ENCODE measurements around the gene HS1BP3.

The HS1BP3 gene

GRCh38 chr2:20580690-20581437, 70.0 kb downstream of the HS1BP3 start:
- no peak for TF ChIP-seq EP300 (IDR thresholded peaks at IDR 0.05; ENCODE audit: borderline replicate concordance)
- TF ChIP-seq TAF1 (IDR thresholded peaks at IDR 0.05; ENCODE audit: low read depth), result no peak
- TF ChIP-seq EGR1 (IDR thresholded peaks at IDR 0.05), result no peak

DNA sequence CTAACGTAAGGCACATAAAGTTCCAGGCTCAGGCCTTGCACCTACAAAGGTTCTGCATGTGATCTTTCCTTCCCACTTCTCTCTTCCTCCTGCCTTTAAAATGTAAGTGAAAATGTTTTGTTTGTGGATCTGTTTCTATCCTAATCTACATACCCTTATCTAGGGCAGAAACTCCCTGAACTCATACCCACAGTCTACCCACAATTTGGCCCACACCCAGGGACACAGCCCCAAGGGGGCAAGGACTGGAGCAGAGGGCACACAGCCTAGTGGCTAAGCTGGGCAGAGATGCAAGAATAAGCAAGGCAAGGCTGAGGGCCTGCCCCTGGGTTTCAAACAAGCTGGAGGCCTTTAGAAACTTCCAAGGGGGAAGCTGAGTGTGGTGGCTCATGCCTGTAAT, 71.0 kb downstream of the HS1BP3 start:
- no peak for TF ChIP-seq TEAD4 (IDR thresholded peaks at IDR 0.05)
- TF ChIP-seq YY1 (IDR thresholded peaks at IDR 0.05; ENCODE audit: low read depth), result no peak
- TF ChIP-seq EGR1 (IDR thresholded peaks at IDR 0.05), result no peak

GRCh38 chr2:20578895-20579825, 71.7 kb downstream of the HS1BP3 start:
- TF ChIP-seq RAD21 (IDR thresholded peaks at IDR 0.05; ENCODE audit: low read depth) (no peak), YY1 (IDR thresholded peaks at IDR 0.05; ENCODE audit: low read depth) (no peak), CEBPB (IDR thresholded peaks at IDR 0.05) (no peak), NFIC (IDR thresholded peaks at IDR 0.05) (no peak; the same call in none of the 2 replicates), EGR1 (IDR thresholded peaks at IDR 0.05) (no peak), CREB1 (IDR thresholded peaks at IDR 0.05; ENCODE audit: low read depth) (no peak), EP300 (IDR thresholded peaks at IDR 0.05; ENCODE audit: borderline replicate concordance) (peak; percentile 70), USF1 (IDR thresholded peaks at IDR 0.05) (no peak), TEAD4 (IDR thresholded peaks at IDR 0.05) (peak; percentile 63), ZBTB7A (IDR thresholded peaks at IDR 0.05; ENCODE audit: low read depth) (0 out of 2 replicates have a peak, but pooled peaks have one; percentile 26), FOXM1 (IDR thresholded peaks at IDR 0.05; ENCODE audit: borderline replicate concordance, low read depth) (no peak; the same call in 1 of the 2 replicates), TCF12 (IDR thresholded peaks at IDR 0.05; ENCODE audit: low read depth) (peak; percentile 50; the same call in 1 of the 2 replicates), REST (IDR thresholded peaks at IDR 0.05; ENCODE audit: low read depth) (no peak)
- TF ChIP-seq, protein P1, sequence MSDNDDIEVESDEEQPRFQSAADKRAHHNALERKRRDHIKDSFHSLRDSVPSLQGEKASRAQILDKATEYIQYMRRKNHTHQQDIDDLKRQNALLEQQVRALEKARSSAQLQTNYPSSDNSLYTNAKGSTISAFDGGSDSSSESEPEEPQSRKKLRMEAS (IDR thresholded peaks at IDR 0.05), result peak; percentile 67

GRCh38 chr2:20578266-20578894, 72.5 kb downstream of the HS1BP3 start:
- TF ChIP-seq YY1 (IDR thresholded peaks at IDR 0.05; ENCODE audit: low read depth), result no peak
- TF ChIP-seq ZBTB7A (IDR thresholded peaks at IDR 0.05; ENCODE audit: low read depth), result no peak
- TF ChIP-seq TEAD4 (IDR thresholded peaks at IDR 0.05), result no peak
- TF ChIP-seq TAF1 (IDR thresholded peaks at IDR 0.05; ENCODE audit: low read depth), result no peak
- TF ChIP-seq CREB1 (IDR thresholded peaks at IDR 0.05; ENCODE audit: low read depth), result no peak
- no peak for TF ChIP-seq RAD21 (IDR thresholded peaks at IDR 0.05; ENCODE audit: low read depth)
- TF ChIP-seq CEBPB (IDR thresholded peaks at IDR 0.05), result no peak
- TF ChIP-seq REST (IDR thresholded peaks at IDR 0.05; ENCODE audit: low read depth), result no peak

DNA sequence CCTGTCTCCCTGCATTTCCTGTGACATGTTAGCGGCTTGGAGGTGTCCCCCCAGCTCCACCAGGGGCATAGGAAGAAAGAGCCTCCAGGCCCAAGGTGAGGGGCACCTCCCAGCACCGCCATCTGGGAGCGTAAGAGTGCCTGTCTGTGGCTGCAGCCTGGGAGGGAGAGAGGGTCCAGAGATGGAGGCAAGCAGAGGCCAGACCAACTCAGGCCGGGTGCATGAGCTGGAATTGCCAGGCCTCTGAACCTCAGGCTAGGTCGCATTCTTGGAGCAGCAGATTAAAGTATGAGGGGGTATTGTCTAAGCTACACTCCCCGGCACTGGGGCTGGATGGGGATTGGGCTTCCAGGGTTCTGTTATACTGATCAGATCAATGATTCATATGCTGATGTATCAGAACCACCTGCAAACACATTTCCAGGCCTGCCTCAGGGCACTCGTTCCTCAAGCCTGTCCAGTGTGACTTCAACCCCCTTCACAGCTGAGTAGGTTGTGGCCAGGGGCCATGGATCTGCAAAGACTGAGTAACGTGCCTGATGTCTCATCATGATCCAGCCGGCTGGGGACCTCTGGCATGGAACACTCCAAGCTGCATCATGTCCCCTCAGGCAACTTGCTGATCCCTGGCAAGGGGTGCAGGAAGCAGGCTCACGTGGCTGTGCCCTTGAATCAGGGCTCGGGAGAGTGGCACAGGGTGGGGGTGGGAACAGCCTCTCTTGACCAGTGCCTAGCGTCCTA, 73.2 kb downstream of the HS1BP3 start:
- TF ChIP-seq EP300 (IDR thresholded peaks at IDR 0.05; ENCODE audit: borderline replicate concordance) (peak; percentile 23; the same call in 1 of the 2 replicates), FOXM1 (IDR thresholded peaks at IDR 0.05; ENCODE audit: borderline replicate concordance, low read depth) (no peak), NFIC (IDR thresholded peaks at IDR 0.05) (no peak), TAF1 (IDR thresholded peaks at IDR 0.05; ENCODE audit: low read depth) (no peak), TCF12 (IDR thresholded peaks at IDR 0.05; ENCODE audit: low read depth) (peak; percentile 20; the same call in 1 of the 2 replicates), REST (IDR thresholded peaks at IDR 0.05; ENCODE audit: low read depth) (no peak), YY1 (IDR thresholded peaks at IDR 0.05; ENCODE audit: low read depth) (no peak), USF1 (IDR thresholded peaks at IDR 0.05) (0 out of 2 replicates have a peak, but pooled peaks have one; percentile 13), CEBPB (IDR thresholded peaks at IDR 0.05) (no peak), CREB1 (IDR thresholded peaks at IDR 0.05; ENCODE audit: low read depth) (no peak), RAD21 (IDR thresholded peaks at IDR 0.05; ENCODE audit: low read depth) (no peak), ZBTB7A (IDR thresholded peaks at IDR 0.05; ENCODE audit: low read depth) (no peak), EGR1 (IDR thresholded peaks at IDR 0.05) (no peak), TEAD4 (IDR thresholded peaks at IDR 0.05) (no peak)
- TF ChIP-seq, protein P1 (IDR thresholded peaks at IDR 0.05), result no peak
